CD4-positive, alpha-beta T cell treated with Interleukin-6 for 4 hours (primary cell): ENCODE data around the gene LLGL2.

ENCODE experiments used
- DNase-seq: peaks from one replicate; pipeline ENCODE4 v3.0.0-alpha.2; 2020; ENCODE audit warnings: mixed read lengths

The LLGL2 gene

GRCh38 chr17:75552425-75553294 is 27.2 kb downstream of the LLGL2 start:
- no peak for DNase-seq

- DNase-seq, result no peak
Observed at GRCh38 chr17:75553295-75554110, 28.0 kb downstream of the LLGL2 start.

DNA sequence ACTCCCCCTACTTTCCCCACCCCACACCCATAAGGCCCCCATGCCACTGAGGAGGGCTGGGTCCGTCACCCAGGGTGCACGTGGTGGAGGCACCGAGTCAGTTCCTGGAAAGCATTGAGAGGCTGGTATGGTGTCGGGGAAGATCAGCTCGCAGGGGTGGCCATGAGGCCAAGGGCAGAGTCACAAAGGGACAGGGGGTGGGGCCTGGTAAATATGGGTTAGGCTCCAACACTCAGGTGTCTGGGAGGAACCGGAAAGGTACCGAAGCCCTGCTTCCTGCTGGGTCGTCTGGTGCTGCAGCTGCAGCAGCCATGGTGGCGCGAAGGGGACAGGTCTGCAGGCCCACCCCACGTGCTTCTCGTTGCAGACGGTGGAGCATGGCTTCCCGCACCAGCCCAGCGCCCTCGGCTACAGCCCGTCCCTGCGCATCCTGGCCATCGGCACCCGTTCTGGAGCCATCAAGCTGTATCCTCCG is 30.2 kb downstream of the LLGL2 start:
- no peak for DNase-seq

DNA sequence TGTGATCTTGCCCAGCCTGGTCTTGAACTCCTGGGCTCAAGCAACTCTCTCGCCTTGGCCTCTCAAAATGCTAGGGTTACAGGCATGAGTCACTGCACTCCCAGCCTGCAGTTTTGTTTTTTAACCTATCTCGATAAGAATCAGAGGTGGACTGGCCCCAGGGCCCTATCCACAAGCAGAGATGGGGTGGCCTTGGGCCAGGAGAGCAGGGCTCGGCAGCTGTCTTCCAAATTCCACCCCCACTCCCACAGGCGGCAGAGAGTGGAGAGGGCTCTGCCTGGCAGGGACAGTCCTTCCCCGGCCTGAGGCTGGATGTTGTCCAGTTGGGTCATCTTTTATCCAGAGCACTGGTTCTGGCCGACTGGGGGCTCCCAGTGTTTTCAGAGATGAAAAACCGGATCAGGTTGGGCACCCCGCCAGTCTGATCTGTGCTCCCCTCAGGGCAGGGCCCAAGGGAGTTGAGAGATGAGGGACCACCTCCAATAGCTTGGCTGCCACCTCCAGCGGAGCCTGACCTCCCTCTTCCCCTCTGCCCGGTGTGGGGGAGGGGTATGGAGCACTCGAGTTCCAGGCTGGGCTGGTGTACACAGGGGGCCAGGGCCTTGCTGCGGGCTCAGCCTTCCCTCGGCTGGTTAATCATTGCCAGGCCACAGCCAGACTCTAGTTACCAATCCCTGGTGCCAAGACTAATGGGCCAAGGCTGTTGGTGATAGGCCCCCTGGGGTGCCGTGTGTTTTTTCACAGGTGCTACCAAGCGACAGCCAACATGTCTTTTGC is 31.8 kb downstream of the LLGL2 start:
- no peak for DNase-seq

GRCh38 chr17:75557852-75558665 is 32.6 kb downstream of the LLGL2 start:
- no peak for DNase-seq

DNA sequence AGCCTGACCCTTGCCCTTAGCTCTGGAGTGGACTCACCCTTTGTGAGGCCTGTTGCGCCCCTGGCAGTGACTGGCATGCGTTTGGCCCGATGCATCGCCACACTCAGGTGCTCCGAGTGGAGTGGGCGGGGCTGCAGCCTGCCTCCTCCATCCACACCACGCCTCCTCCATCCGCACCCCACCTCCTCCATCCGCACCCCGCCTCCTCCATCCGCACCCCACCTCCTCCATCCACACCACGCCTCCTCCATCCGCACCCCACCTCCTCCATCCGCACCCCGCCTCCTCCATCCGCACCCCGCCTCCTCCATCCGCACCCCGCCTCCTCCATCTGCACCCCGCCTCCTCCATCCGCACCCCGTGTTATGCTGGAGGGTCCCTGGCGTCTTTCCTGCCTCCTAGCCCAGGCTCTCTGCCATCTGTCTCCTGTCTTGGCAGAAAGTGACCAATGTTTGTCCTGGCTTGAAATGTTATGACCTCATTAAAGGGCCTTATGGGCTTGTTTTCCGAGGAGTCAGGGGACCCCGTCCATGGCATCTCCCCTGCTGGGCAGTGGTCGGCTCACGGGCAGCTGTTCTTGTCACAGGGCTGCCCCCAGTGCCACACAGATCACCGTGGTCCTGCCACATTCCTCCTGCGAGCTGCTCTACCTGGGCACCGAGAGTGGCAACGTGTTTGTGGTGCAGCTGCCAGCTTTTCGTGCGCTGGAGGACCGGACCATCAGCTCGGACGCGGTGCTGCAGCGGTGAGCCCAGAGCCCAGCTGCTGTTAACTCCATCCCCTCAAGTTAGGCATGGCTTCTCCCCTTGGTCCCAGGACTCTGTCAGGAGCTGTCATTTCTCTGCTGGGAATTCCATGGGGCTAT is 33.4 kb downstream of the LLGL2 start:
- no peak for DNase-seq

DNA sequence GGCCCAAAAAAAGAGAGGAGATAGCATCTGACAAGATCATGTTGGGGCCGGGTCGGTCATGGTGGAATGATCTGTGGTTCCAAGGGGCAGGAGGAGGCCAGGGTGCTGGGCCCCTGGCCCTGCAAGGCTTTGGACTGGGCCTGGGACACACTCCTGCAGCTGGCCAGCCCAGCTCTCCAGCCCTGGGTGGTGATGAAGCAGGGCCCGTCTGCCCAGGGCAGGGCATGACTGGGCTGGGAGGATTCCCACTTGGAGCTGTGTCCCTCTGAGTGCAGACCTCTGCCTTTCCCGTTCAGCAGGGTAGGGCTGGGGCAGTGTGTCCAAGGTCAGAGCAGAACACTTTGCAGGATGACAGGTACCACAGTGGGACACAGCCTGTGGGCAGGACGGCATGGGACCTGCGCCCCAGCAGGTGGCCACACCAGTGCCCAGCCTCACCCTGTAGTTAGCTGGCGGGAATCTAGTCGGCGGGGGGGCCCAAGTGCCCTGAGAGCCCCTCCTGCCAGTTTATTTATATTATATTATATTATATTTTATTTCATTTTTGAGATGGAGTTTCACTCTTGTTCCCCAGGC is 34.5 kb downstream of the LLGL2 start:
- no peak for DNase-seq

- no peak for DNase-seq
Observed at GRCh38 chr17:75561927-75562603, 36.6 kb downstream of the LLGL2 start.

DNA sequence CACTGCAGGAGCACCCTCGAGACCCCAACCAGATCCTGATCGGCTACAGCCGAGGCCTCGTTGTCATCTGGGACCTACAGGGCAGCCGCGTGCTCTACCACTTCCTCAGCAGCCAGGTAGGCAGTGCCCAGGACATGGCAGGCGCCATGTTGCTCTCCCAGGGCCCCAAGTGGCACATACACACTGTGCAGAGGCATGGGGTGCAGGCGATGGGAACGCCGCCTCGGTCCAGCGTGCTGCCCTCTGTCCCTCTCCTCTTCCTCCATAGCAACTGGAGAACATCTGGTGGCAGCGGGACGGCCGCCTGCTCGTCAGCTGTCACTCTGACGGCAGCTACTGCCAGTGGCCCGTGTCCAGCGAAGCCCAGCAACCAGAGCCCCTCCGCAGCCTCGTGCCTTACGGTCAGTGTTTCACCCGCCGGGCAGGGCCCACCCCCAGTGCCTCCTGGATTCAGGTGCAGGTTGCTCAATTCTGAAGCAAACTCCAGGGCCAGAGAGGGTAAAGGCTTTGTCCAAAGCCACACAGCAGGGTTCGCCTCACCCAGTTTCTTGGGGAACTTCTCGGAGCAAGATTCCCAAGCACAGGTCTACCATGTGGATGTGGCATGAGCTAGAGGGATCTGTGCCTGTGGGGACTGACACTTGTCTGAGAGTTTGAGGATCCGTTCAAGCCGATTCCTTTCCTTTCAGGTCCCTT is 37.7 kb downstream of the LLGL2 start:
- no peak for DNase-seq

- DNase-seq, result no peak
Observed at GRCh38 chr17:75564195-75564594, 38.7 kb downstream of the LLGL2 start.

DNA sequence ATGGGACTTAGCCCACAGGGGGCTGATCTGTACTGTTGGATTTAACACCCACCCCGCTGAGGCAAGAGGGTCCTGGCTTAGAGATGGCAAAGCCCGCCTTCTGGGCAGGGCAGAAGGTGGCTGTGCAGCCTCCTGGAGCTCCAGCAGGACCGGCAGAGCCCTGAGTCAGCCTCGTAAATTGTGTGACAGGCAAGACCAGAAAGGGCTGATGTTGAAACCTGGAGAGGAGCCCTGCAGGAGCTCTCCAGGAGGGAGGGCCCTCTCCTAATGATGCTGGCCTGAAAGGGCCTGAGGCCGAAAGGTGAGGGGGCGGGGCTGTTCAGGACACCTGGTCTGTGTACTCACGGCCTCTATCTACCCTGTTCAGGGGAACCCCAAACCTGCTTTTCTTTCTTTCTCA is 39.6 kb downstream of the LLGL2 start:
- no peak for DNase-seq

DNA sequence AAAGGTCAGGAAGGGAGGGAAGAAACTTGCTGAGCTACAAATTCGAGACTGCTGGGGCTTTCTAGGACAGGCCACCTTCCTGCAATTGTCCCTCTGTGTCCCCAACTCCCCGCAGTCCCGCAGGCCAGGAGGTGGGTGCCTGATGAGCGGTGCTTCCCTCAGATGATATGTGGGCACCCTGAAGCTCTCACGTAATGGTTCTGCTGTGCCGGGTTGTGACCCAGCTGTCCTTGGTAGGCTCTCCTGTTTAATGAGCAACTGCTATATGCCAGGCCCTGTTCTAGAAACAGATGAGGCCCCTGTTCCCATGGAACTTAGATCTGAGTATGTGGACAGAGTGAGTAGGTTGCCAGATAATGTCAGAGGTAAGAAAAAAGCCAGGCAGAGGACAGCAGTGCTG is 40.1 kb downstream of the LLGL2 start:
- DNase-seq, result no peak

DNA sequence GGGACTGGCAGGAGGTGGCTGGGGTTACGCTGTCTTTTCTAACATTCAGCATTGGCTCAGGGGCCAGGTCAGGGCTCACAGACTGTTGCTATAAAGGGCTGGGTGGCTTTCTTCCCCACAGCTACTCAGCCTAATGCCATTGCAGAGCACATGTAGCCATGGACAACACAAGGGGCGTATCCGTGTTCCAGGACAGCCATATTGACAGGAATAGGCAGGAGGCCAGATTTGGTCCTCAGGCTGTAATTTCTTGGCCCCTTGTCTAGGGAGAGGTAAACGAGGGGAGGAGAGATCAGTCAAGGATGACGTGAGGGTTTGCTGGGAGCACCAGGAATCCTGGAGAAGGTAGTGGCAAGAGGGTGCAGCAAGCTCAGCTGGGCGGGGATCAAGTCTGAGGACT is 40.9 kb downstream of the LLGL2 start:
- DNase-seq, result no peak

DNA sequence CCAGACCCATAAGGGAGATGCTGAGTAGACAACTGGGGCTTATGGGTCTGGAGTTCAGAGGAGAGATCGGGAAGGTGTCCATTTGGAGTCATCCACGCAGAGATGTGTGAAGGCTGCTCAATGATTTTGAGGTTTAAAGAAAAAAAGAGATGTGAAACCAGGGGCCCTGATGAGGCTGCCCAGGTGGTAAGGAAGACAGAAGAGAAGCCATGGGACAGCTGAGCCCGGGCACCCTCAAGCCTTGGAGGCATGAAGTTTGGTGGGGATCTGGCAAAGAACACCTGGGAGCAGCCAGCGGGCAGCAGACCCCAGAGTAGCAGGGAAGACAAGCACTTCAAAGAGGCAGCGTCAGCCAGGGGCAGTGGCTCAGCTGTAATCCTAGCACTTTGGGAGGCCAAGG is 41.3 kb downstream of the LLGL2 start:
- no peak for DNase-seq

GRCh38 chr17:75568412-75569255 is 43.1 kb downstream of the LLGL2 start:
- no peak for DNase-seq

DNA sequence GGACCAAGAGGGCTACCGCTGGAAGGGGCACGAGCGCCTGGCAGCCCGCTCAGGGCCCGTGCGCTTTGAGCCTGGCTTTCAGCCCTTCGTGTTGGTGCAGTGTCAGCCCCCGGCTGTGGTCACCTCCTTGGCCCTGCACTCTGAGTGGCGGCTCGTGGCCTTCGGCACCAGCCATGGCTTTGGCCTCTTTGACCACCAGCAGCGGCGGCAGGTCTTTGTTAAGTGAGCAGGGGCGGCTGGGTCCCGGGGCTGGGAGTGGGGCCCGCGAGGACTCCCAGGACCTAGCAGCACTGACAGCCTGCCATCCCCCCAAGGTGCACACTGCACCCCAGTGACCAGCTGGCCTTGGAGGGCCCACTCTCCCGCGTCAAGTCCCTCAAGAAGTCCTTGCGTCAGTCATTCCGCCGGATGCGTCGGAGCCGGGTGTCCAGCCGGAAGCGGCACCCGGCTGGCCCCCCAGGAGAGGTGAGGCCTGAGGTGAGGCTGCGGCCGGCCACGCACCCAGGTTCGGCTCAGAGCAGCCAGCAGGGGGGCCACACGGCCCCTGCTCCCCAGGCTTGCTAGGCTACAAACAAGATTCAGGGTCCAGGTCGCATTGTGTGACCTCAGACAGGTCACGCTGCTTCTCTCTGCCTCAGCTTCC is 44.7 kb downstream of the LLGL2 start:
- DNase-seq, result no peak

- no peak for DNase-seq
Observed at GRCh38 chr17:75570772-75571171, 45.3 kb downstream of the LLGL2 start.
